HG03457 (cell line): ENCODE results near the gene COL19A1.
"Not testable (repeated sequence)": the region's sequence is repeated elsewhere in the genome, so short reads cannot be mapped to it uniquely, and the experiment has no call there.

Experiments used
- ATAC-seq: cut with Tn5 transposase; IDR thresholded peaks from one replicate; pipeline ENCODE4 v1.9.1; 2021; ENCODE audit warnings: moderate number of reproducible peaks; ENCODE audit not compliant: unreplicated experiment

Gene COL19A1

DNA sequence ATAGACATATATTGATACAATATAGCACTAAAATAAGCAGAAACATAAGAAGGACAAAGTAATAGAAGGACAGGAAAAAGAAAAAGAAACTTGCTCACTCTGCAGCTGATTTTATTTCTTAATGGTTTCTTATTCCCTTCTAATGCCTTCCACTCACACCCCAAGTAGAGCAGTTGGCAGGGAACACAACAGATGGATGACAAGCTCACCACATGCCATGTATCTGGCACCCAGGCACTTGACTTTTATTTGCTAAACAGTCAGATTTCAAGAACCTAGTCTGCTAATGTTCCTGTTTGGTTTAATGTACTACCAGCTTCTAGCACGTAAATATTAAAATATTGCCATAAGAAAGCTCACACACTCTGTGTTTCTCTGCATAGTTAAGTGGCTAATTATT is 87.1 kb downstream of the COL19A1 start:
- no peak for ATAC-seq

- no peak for ATAC-seq
These were observed 88.4 kb downstream of the COL19A1 start for GRCh38 chr6:69954733-69955132.

- ATAC-seq, result no peak
These were observed 91.7 kb downstream of the COL19A1 start for GRCh38 chr6:69957985-69958559.

DNA sequence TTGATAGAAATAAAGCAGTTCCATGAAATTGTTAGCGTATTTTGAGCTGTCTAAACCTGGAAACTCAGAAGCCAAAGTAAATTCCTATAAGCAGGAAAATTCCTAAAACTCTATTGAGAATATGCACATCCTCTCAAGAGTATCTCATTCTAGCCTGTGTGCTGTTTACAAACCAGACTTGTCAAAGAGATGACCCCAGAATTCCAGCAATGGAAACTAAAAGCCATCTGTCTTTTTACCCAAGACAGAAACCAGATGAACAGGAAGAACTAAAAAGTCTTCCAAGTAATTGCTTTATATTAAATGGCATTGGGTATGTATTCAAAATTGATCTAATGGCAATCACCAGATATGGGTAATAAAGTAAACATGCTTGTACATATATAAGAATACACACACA is 92.6 kb downstream of the COL19A1 start:
- ATAC-seq, result no peak

DNA sequence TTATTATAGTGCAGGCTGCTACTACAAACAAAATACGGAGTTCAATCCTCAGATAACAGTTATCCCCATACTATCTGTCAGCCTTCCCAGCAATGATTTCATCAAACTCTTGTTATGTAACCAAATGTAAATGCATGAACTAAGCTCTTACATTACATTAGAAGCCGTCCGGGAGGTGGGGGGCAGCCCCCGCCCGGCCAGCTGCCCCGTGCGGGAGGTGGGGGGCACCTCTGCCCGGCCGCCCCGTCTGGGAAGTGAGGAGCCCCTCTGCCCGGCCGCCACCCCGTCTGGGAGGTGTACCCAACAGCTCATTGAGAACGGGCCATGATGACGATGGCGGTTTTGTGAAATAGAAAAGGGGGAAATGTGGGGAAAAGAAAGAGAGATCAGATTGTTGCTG is 99.6 kb downstream of the COL19A1 start:
- ATAC-seq, result not testable (repeated sequence)

DNA sequence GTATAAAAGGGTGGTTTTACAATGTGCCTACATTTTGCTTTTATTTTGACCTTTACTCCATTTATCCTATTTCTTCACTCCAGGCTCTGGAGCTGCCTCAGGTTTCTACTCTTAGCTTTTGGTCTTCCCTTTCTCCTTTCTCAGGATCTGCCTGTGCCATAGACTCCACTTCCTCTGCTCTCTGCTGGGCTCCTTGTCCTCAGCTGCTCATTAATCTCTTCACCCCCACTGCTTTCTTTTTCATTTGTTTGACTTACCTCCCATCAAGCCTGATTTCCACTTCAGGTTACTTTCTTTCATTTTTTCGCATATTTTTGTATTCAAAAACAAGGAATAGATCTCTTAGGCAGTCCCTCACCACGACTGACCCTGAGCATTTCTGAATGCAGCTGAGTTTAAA is 106.8 kb downstream of the COL19A1 start:
- no peak for ATAC-seq

DNA sequence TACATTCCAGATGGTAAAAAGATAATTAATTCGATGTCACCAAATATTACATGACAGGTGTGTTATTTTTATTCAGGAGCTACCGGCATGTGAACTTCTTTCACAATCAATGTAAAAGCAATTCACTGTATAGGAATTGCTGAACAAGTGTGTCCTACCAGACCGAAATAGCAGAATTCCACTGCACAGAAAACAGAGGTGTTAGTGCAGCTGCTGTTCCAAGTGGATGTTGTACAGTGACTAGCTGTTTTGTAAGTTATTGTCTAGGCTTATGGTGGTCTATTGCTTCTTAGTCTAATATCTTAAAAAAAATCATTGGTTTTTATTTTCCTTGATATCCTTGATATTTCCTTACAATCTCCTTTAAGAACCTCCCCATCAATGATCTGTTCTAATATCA is 107.4 kb downstream of the COL19A1 start:
- no peak for ATAC-seq

DNA sequence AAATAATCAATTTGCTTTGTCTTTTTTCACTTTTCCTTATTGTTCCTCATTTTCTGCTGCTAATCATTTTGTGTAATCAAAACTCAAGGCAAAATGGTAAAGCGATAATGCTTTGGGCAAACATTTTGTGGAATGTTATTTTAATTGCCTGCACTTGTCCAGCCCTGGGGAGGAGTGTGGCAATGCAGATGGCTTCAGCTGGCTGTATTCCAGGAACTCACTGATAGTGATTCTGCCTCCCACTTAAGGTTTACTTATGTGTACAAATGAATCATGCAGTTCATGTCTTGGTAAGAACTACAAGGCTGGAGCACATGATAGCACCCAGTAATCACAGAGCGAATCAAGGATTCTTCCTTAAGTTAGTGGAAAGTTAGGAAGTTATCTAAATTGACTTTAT is 107.8 kb downstream of the COL19A1 start:
- ATAC-seq, result no peak

DNA sequence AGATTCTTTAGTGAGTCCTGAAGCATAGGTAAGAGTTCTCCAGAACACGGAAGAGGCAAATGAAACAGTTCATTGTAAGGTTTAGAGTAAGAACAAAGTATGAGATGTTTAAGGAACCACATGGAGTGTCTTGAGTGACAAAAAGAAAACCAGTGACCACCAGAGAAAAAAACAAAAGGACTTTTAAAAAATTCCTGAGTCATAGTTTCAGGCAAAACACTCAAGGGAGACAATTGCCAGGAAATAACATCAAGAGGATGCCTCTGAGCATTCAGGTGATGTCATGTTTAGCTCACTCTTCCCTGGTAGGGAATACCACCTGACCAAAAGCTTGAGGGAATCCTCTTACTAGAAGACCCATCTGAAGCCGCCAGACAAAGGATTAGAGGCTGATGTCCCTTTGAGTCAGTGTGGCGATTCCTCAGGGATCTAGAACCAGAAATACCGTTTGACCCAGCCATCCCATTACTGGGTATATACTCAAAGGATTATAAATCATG is 110.3 kb downstream of the COL19A1 start:
- no peak for ATAC-seq

DNA sequence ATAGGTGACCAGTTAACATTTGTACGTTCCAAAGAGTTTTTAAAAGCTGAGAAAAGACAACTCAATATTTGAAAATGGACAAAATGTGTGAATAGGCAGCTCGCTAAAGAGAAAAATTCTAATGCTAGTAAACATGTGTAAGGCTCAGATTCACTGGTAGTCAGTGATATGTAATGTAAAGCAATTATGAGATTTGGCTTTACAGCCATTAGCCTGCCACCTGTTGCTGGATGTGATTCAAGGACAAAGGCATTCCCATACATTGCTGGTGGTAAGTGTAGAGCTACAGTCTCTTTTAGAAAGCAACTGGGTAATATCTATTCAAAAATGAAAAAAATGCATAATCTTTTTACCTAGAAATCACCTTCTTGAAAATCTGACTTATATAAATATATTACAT is 114.3 kb downstream of the COL19A1 start:
- no peak for ATAC-seq

DNA sequence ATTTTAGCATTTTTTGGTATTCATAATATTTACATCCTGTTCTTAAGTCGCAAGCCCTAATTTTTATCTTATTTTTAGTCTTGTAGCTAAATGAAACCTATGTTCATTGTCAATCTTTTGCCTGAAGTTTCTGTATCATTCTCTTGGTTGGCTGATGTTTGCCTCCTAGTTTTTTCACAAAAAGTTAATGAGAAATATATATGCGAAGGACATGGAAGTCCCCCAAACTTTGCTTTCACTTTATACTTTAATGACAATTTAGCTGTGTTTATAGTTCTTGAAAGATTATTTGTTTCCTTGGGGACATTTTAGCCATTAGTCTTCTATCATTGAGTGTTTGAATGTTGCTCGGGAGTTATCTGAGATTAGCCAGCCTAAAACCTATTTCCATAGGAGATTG is 118.2 kb downstream of the COL19A1 start:
- ATAC-seq, result no peak

- ATAC-seq, result peak; percentile 53
These were observed 118.8 kb downstream of the COL19A1 start for GRCh38 chr6:69985180-69985579.

DNA sequence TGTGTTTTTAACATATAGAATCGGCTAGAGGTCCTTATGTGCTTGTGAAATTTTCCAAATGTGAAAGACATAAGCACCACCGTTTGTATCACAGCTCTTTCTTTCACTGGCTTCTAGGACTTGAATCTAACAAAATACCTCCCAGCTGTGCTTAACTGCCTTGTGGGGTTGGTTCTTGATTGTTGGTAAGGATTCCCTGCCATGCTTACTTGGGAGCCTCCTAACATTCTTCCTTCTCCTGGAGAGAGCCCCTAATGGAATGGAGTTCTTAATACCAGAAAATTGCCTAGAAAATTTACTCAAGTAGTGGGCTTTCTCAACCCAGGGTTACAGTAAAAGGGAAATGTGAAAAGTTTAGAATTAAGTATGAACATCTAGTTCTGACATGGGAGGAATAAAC is 121.2 kb downstream of the COL19A1 start:
- no peak for ATAC-seq

DNA sequence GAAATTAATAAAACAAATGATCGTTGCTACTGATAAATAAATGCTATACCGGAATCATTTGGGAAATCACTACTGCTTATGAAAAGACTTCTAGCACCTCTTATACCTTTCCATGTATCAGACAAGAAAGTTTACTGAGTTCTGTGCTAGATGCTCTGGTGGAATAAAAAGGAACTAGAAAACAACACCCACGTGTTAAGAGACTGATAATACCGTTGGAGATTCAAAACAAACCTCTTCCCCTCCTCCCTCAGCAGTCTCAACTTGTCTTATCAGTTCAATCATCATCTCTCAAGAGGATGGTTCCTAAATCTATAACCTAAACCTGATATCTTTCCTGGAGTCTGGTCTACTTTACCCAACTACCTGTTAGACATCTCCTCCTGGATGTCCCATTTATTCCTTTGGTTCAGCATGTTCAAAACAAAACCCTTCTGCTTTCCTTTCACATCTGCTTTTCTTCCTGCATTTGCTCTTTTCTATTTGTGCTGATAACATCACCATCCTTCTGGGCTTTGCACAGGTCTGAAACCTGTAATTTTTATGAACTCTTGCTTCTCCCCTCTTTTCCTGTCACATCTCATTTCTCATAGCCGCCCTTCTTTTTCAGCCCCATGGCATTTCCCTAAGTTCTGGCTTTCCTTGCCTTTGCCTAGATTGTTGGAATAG is 122.2 kb downstream of the COL19A1 start:
- no peak for ATAC-seq

GRCh38 chr6:69994251-69994650 is 127.9 kb downstream of the COL19A1 start:
- ATAC-seq, result no peak

DNA sequence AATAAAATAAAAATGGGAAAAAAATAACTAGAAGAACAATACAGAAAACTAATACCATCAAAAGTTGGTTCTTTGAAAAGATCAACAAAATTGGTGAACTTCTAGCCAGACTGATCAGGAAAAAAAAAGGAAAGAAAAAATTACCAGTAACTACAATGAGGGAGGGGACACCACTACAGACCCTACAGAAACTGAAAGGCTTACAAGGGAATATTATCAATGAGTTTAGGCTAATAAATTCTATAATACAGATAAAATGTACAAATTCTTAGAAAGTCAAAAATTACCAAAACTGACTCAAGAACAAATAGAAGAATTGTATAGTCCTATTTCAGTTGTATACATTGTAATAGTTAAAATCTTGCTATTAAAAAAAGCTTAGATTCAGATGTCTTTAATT is 141.8 kb downstream of the COL19A1 start:
- ATAC-seq, result no peak

DNA sequence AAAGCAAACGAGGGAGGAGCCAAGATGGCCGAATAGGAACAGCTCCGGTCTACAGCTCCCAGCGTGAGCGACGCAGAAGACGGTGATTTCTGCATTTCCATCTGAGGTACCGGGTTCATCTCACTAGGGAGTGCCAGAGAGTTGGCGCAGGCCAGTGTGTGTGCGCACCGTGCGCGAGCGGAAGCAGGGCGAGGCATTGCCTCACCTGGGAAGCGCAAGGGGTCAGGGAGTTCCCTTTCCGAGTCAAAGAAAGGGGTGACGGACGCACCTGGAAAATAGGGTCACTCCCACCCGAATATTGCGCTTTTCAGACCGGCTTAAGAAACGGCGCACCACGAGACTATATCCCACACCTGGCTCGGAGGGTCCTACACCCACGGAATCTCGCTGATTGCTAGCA is 144.0 kb downstream of the COL19A1 start:
- not testable (repeated sequence) for ATAC-seq

- ATAC-seq, result not testable (repeated sequence)
These were observed 156.8 kb downstream of the COL19A1 start for GRCh38 chr6:70023201-70023600.

GRCh38 chr6:70028246-70028645 is 161.9 kb downstream of the COL19A1 start:
- no peak for ATAC-seq

DNA sequence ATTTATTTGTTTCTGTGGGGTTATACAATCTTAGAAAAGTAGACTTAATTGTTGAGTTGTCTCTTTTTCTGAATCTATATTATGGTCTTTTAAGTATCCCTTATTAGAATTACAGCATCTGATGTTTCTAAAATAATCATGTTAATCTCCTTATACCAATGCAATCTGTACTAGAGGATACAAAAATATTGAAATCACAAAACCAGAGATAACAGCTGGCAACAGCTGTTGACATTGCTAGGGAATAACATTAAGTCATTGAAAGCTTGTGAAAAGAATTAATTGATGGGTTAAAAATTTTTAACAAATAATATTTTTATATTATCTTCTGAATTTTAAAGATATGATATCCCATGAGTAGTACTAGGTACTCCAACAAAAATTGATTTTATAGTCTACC is 162.6 kb downstream of the COL19A1 start:
- ATAC-seq, result no peak

- ATAC-seq, result no peak
These were observed 167.4 kb downstream of the COL19A1 start for GRCh38 chr6:70033781-70034180.

- no peak for ATAC-seq
These were observed 171.1 kb downstream of the COL19A1 start for GRCh38 chr6:70037445-70037844.

- ATAC-seq, result no peak
These were observed 174.4 kb downstream of the COL19A1 start for GRCh38 chr6:70040766-70041165.
